OCI-M2 (cell line): Measurements from ENCODE around the gene KDM5B.
"Not testable (repeated sequence)": the region's sequence is repeated elsewhere in the genome, so short reads cannot be mapped to it uniquely, and the experiment has no call there.

Source experiments
- DNase-seq: peaks from one replicate; lab custom pipeline; 2025; ENCODE audit not compliant: unreplicated experiment; lab: John Stamatoyannopoulos, UW

KDM5B gene

GRCh38 chr1:202812176-202813026 is 4.2 kb upstream of the KDM5B start:
- DNase-seq = no peak

- DNase-seq = no peak
Measured at GRCh38 chr1:202811296-202812175, 3.3 kb upstream of the KDM5B start.

- peak; percentile 79 for DNase-seq
Measured at GRCh38 chr1:202810615-202811295, 2.5 kb upstream of the KDM5B start, which contains the start of gene PCAT6. TSS of gene PCAT6 (plus strand) at chr1:202810954.

- no peak for DNase-seq
Measured at GRCh38 chr1:202810193-202810614, 2.0 kb upstream of the KDM5B start.

GRCh38 chr1:202809597-202810159 is 1.5 kb upstream of the KDM5B start:
- DNase-seq = no peak

GRCh38 chr1:202807451-202807925 is 733 bp downstream of the KDM5B start:
- DNase-seq = no peak

- no peak for DNase-seq
Measured at GRCh38 chr1:202806845-202807450, 1.3 kb downstream of the KDM5B start.

GRCh38 chr1:202805886-202806844 is 2.1 kb downstream of the KDM5B start:
- DNase-seq = no peak

GRCh38 chr1:202804126-202804525 is 4.1 kb downstream of the KDM5B start:
- DNase-seq = no peak

GRCh38 chr1:202802998-202803932 is 5.0 kb downstream of the KDM5B start:
- no peak for DNase-seq

- DNase-seq = no peak
Measured at GRCh38 chr1:202802034-202802433, 6.2 kb downstream of the KDM5B start.

GRCh38 chr1:202801175-202801574 is 7.0 kb downstream of the KDM5B start:
- DNase-seq = no peak

- DNase-seq = no peak
Measured at GRCh38 chr1:202800742-202801141, 7.5 kb downstream of the KDM5B start.

- DNase-seq = no peak
Measured at GRCh38 chr1:202798792-202799331, 9.4 kb downstream of the KDM5B start.

- DNase-seq = no peak
Measured at GRCh38 chr1:202798260-202798659, 10.0 kb downstream of the KDM5B start.

- no peak for DNase-seq
Measured at GRCh38 chr1:202796670-202797069, 11.6 kb downstream of the KDM5B start.

- not testable (repeated sequence) for DNase-seq
Measured at GRCh38 chr1:202794931-202795330, 13.3 kb downstream of the KDM5B start.
